Stimulated activated CD4-positive, alpha-beta T cell treated with anti-CD3 and anti-CD28 coated beads, Interleukin-1b, Interleukin-23, amount 100 ng/mL, for 24 hours (primary cell): ENCODE measurements around the gene NRP1.
"Not testable (repeated sequence)": the region's sequence is repeated elsewhere in the genome, so short reads cannot be mapped to it uniquely, and the experiment has no call there.

Experiments used
- DNase-seq, 4 experiments: peaks; one replicate each; pipeline ENCODE4 v3.0.0-alpha.2; 2020; ENCODE audit warnings: low read depth in 4 of 4, low spot score in 1 of 4

NRP1 gene

DNA sequence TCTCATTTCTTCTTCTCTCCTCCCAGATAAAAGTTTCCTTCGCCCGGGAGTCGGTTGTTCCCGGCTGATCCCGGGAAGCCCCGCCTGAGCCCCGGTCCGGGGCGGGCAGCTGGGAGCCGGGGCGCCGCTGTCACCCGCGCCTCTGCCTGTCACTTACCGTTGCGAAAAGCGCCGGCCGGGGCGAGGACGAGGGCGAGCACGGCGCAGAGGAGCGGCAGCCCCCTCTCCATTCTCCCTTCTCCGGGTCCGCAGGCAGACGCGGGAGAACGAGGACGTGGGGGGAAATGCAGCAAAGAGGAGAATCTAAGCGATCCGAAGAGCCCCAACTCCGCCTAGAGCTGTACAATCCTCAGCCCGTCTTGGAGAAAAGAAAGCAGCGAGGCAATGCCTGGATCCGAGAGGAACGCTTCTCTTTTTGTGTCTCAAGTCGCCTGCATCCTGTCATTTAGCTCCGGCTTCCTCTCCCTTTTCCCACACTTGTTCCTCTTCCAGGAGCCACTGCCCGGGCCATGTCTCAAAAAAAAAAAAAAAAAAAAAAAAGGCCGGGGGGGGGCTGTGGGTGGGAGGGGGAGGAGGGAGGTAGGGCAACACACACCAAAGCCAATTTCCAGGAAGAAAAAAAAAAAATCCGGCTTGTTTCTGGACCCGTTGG is at the start of gene NRP1:
Gene NRP1 (minus strand): TSS at position 515 of the 652 bp plus-strand sequence. CDS start 285 bp downstream, at position 230.
- no peak for DNase-seq

DNA sequence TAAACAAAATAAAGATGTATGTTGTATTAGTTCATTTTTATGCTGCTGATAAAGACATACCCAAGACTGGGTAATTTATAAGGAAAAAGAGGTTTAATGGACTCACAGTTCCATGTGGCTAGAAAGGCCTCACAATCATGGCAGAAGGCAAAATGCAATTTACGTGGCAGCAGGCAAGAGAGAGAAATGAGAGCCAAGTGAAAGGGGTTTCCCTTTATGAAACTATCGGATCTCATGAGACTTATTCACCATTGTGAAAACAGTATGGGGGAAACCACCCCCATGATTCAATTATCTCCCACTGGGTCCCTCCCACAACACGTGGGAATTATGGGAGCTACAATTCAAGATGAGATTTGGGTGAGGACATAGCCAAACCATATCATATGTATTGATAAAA is 49.7 kb upstream of the NRP1 start:
- DNase-seq: not testable (repeated sequence)

DNA sequence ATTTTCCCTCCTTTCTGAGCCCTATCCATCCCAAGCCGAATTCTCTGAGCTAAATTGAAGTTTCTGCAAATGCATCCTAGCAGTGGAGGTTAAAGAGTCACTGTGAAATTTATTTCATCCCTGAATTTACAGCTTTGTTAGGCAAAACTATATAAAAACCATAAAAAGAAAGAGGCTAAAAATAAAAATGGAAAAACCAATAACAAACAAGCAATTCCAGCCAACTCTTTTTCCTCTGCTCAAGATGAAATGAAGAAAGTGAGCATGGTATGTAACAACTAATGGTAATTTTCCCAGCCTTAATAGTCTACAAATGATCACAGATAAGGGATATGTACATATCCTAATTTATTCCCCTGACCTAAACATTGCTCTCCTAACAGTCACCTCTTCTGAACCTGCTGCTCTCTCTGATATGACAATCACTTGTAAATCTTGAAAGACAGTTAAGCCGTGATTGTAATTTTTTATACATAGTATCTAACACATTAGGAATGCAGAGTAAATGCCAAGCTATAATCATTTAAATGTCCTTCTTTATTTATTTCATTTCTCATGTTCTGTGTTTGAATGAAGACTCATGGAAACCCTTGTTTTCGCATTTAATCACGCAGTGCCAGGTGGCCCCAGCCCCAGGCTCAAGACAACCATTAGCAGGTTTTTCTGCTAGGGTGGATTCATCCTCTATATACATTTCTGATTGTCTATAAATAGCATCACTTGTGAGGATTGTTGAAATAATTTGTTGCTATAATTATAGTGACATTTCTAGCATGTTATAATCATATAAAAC is 48.6 kb upstream of the NRP1 start:
- DNase-seq: no peak

DNA sequence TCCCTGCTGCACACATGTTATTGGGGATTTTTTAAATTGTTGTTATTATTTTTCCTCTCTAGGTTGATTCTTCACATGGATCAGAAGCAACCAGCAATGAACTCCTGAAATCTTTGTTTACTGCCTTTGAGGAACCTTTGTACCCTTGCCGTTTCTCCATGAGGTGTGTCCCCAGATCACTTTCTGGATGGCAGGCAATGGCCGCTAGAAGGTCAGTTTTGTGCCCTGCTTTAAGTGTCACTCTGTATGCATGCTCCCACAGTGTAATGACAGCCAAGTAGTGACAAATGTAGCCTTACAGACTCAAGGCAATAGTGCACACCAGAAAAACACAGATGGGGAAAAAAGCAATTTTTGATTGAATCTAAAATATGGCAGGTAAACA is 47.7 kb upstream of the NRP1 start:
- no peak for DNase-seq

DNA sequence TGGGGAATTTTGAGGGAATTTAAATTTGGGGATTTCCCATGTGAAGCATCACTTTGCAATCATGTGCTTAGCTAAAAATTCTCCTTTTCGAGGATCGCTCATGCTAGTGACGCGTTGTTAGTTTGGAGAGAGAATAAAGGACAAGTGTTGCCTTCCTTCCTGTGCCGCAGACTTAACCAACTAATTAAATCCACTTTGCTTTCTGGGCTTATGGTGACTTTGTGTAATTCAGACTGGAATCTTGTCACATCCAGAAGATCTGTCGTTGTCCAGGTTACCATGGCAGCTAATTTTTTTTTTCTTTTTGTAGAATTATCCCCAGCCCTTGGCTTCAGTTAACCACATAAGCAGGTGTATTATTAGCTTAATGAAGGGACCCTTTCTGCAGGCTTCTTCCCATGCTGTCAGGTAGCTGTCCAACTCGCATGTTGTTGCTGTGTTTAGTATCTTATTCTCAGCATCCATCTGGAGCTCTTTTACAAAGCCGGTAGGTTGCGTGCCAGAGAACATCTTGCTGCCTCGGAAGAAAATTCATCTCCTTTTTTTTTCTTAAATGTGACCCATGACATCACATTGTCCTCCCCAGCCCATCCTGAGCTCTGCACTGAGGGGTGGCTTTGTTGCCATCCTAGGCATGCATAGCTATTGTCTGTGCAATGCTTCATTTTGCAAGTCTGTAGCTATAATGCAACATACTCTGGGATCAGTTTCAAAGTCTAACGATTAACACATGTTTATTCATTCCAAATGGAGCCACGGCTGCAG is 47.2 kb upstream of the NRP1 start:
- DNase-seq: no peak

DNA sequence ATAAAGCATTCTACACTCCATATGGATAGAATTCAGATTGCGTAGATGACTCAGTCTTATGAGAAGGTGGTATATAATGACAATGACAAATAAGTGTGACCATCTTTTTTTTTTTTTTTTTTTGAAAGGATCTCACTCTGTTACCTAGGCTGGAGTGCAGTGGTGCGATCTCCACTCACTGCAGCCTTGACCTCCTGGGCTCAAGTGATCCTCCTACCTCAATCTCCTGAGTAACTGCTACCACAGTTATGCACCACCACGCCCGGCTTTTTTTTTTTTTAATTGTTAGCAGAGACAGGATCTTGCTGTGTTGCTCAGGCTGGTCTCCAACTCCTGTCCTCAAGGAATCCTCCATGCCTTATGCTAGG is 43.2 kb upstream of the NRP1 start:
- no peak for DNase-seq

DNA sequence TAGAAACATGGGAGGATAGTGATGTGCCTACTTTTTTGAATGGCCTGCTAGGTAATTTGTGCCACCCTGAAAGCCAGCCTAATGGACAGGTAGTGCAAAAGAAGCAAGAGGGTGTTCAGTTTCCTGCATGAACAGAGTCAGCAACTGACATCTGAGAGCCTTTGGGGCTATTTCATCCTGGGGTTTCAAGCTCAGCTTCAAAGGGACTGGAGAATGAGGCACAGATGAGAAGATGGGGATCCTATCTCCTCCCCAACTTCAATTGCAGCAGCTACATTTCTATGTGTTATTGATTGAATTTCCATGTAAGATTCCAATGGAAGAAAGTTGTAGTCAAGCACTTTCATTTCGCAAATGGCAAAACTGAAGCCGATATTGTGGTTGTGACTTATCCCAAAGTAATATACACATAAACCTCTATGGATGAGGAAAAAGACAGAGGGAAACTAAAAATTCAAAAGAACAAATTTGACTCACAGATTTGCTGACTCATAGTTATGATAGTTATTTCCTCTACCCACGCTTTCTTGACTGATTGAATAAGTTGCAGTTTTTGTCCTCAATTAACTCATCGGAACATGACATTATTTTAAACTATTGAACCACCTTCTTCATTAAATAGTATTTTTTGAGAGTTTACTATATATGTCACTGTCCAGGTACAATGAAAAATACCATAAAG is 42.6 kb upstream of the NRP1 start:
- DNase-seq: no peak

DNA sequence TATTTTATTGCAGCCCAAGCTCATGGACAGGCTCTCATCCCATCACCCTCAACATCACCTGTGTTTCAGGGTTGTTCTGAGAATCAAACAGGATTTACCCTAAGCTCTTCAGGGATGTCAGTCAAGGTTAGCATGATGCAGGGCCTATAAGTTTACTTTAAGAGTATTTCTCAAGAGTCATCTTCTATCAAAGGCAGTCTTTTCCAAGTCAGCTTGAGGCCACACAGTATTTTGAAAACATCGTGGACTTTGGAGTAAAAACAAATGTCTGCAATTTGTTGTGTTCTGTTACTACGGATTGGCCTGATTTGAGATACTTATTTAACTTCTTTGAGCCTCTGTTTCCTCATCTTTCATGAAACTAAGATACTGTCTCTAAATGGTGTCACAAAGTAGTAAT is 42.0 kb upstream of the NRP1 start:
- DNase-seq: no peak

DNA sequence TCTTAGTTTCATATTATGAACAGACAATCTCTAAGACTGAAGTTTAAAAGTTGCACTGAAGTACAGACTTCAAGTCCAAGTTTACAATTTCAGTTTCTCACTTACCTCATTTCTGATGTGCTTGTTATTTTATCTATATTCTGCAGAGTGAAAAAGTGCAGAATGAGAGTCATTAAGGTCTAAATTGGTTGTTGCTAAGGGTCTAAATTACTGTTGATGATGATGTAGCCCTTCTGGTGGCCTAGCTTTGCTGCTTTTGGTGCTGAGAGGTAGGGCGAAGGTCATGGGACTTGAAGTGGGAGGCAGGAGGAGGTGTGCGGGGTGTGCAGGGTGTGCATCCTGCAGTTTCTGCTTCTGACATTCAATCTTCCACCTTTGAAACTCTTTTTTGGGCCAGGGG is 38.8 kb upstream of the NRP1 start:
- no peak for DNase-seq

DNA sequence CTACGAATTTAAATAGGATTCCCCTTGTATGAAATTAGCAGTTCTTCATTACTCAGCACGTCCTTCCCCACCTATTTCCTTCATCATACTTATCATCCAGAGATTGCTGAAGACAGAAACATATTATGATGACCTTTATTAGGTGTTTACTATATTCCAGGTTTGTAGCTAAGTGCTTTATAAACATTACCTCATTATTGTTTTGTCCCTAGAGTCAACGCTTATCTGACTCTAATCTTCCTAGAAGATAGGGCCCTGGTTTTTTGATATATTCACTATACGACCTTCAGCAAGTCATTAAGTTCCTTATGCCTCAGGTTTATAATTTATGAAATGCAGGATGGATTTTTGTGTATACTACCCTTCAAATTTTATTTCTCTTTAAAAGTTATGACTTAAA is 36.8 kb upstream of the NRP1 start:
- DNase-seq: no peak

DNA sequence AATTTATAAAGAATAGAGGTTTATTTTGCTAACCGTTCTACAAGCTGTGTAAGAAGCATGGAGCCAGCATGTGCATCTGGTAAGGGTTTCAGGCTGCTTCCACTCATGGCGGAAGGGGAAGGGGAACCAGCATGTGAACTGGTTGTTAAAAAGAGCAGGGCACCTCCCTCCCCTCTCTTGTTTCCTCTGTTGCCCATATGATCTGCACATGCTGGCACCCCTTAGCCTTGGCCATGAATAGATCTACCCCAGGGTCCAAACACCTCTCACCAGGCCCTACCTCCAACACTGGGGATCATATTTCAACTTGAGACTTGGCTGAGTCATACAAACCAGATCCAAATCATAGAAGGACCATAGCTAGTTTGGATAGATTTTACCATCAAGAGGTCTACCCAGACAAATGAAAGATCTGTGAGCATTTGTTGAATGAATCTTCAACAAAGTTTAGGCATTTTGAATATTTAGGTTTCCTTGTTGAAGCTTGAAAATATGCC is 36.0 kb upstream of the NRP1 start:
- DNase-seq: no peak

DNA sequence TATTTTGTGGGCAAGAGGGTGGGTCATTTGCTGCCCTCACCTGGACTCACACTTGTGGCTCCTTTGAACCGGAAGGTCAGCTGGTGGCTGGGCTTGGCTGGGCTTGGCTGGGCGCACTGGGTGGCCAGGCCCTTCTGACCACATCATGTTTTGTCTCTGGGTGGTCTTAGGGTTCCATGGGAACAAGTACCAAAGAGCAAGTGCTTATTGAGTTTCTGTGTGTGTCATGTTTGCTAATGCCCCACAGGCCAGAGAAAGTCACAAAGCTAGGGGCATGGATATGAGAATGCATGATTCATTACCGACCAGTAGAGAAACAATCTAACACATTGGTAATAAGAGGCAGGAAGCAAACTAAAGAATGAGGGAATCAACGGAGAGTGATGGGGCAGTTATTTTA is 33.6 kb upstream of the NRP1 start:
- no peak for DNase-seq

DNA sequence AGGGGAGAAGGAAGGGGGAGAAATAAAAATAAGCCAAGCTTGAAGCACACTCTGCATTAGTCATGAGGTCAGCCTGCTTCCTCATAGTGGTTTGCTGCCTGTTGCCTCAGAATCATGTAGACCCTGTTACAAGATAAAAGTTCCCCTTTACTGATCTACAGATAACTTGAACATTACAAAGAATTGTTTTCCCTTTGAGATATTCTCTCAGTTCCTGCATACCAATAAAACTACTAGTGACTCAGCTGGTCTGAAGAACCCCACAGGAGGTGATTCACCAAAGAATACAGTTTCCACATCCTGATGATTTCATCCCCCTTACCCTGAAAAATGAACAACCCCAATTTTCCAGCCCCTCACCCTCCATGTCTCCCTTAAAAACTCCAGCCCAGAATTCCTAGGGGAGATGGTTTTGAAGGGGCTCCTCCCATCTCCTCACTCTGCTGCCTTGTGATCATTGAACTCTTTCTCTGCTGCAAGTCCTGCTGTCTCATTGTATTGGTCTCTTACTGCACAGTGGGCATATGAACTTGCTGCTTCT is 31.5 kb upstream of the NRP1 start:
- no peak for DNase-seq

DNA sequence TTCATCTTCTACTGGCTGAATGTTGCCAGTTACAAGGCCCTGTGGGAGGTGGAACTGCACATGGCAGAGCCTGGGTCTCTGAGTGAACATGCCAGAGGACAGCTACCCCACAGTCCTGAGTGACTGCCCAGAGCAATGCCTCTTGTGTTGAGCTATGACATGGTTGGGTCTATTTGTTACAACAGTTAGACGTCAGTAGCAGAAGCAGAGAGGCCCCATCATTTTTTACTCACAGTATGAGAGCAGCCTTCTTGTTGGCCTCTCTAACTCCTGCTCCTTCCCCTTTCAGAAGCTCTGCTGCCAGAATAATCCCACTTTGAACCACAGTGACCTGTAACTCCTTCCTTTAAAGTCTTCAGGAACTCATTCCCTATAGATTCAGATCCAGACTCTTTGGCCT is 30.8 kb upstream of the NRP1 start:
- DNase-seq: no peak

DNA sequence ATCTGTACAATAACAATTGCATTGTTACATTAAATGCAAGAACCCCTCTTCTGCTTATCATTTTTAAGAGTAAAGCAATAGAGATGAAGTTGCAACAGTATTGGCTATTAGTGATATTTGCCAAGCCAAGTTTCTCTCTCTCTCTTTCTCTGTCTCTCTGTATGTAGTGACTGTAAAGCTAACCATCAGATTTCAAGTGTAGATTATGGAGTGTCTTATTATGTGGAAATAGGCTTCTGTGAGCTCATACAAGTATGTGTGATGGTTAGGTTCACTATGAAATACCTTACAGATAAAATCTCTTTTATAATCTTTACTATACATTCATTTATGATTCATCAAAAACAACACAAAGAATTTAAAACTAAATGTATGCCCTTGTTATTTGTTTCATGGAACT is 28.6 kb upstream of the NRP1 start:
- DNase-seq: no peak

DNA sequence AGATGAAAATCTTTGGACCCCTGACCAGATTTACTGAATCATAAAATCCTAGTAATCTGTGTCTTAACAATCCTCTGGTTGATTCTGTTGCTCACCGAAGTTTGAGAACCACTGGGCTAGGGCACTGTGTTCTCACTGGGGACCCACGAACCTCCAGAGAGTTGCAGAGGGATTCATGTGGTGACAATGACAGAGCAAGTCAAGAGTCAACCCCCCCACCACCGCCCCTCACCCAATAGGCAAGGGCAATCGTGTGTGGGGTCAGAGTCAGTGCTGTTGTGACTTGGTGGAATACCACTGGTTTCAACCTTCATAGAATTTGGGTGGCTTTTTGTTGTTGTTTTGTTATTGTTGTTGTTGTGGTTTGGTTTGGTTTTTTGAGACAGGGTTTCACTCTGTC is 23.5 kb upstream of the NRP1 start:
- DNase-seq: no peak

DNA sequence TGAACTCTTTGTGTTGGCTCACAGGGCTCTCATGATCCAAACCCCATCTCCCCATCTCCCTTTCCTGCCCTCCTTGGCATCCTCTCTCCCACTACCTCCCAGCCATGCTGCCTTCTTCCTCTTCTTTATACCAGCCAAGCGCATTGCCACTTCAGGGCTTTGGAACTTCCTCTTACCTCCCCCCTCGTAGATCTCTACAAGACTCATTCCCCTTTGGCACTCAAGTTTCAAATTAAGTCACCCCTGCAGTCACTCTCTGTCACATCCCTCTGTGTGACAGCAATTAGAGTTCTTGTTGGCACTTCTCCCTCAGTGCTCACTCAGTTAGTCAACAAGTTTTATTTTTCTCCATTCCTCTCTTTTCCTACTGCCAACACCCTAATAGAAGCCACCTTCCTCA is 20.8 kb upstream of the NRP1 start:
- no peak for DNase-seq

DNA sequence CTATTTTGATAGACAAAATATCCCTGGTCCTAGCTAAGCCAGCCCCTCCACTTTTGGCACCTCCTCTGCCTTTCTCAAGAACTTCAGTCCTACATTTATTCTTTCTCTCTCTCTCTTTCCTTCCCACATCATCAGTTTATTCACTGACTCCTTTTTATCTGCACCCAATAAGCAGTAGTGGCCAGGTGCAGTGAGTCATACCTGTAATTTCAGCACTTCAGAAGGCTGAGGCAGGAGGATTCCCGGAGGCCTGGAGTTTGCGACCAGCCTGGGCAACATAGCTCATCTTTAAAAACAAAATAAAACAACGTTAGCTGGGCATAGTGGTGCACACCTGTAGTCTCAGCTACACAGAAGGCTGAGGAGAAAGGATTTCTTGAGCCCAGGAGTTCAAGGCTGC is 19.4 kb upstream of the NRP1 start:
- no peak for DNase-seq

DNA sequence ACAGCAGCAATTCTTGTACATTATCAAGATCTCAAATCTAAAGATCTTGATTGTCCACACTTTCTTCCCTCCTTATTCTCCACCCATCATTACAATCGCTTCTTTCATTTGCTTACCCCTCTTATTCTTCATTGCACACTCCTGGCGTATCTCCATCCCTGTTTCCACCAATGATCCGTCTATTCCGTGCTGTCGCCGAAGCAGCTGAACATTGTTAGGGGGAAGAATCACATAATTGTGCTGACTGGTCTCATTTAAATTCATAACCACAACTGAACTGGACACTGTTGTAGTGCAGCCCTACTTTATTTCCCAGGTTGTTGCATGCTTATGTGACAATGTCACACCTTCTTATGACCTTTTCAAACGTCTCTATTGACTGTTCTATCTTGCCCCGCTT is 18.9 kb upstream of the NRP1 start:
- no peak for DNase-seq

DNA sequence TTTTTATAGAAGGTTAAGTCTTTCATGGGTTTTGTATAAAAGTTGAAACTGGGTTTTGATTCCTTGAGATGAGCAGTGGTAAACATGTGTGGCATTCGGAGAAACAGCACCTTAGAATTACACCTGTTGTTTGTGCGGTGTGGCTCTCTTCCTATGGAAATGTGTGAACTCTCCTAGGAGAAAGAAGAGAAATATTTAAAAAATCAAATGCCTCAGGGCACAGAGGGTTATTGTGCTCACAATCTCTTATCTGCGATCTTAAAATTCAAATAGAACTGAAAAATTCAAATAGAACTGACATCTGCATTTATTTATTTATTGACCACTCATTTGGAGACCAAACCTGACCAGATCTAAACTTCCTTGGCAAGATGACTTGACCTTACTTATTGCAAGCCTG is 18.1 kb upstream of the NRP1 start:
- DNase-seq: no peak

DNA sequence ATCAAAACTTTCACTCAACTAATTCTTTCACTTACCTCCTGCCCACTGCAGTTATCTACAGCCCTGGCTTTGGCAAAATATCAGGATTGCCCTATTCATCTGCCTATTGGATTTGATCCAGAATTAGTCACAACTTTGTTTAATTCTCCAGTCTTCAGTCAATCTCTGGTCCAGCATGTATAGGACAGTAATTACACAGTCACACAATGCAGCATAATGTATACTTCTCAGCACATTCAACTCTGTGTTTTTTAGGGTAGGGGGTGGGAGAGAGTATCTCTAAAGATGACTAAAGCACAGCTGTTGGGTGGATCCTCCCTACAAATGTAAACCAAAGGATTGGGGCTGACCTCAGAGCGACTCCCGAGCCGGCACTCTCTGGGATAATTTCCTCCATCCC is 17.7 kb upstream of the NRP1 start:
- DNase-seq: no peak
